ENCODE measurements around the gene XYLT1. TPM values are rescaled to one million over a fixed set of nuclear protein-coding genes. Genes with fewer than 3 reads are reported as not detected.
A peak's percentile ranks its signal among the peaks of the same experiment; 100 is the strongest.

The XYLT1 gene
- polyA plus RNA-seq, 1 donor (not counting 4 experiments of a cell fraction or from before 2014, with no cell fraction given) = 4.4 TPM

GRCh38 chr16:17432901-17433576 is 37.7 kb downstream of the XYLT1 start:
- no peaks in the 10 kb centered on the region for H3K27me3 ChIP-seq (ENCODE audit: control insufficient read depth, extremely low read depth, insufficient read depth, low read length)
- H3K4me3 ChIP-seq (ENCODE audit: control insufficient read depth in 2 of 3, extremely low read depth in 1 of 3, insufficient read depth in 2 of 3, low read depth in 1 of 3, low read length in 3 of 3) = no peak overlapping the region
- H4K20me1 ChIP-seq (ENCODE audit: control insufficient read depth, extremely low read depth, insufficient read depth, low read length) = no peaks in the 10 kb centered on the region
- TF ChIP-seq CTCF (optimal IDR thresholded peaks at IDR 0.05 in 1 of 3, IDR thresholded peaks at IDR 0.05 in 1 of 3, conservative IDR thresholded peaks at IDR 0.05 in 1 of 3; ENCODE audit: extremely low read depth in 1 of 3, insufficient read depth in 2 of 3, low read length in 3 of 3) (no peak), EZH2 (IDR thresholded peaks at IDR 0.05; ENCODE audit: low read length) (no peak)
- H3K9me1 ChIP-seq (ENCODE audit: control insufficient read depth, extremely low read depth, insufficient read depth, low read length) = no peaks in the 10 kb centered on the region
- FAIRE-seq (no peak), DNase-seq (ENCODE audit: low read depth, low spot score) (no peak)
- H3K9me3 ChIP-seq (ENCODE audit: control insufficient read depth, low read depth, low read length) = no peaks in the 10 kb centered on the region
- H3K4me2 ChIP-seq (ENCODE audit: control insufficient read depth, extremely low read depth, insufficient read depth, low read depth, low read length) = no peak overlapping the region
- H3K9ac ChIP-seq (ENCODE audit: control insufficient read depth, extremely low read depth, insufficient read depth, low read length) = no peak overlapping the region
- no peaks in the 10 kb centered on the region for H3K79me2 ChIP-seq (ENCODE audit: control insufficient read depth, insufficient read depth, low read length)
- no peak overlapping the region for H3K27ac ChIP-seq (ENCODE audit: control insufficient read depth, insufficient read depth, low read length)
- dilution Hi-C loops (cut with MboI; ENCODE audit: extremely low pct_ligation_motif_present, low sequenced_read_pairs) = no loop called here
- peaks cover 0 to 3% of the 10 kb centered on the region in 2 experiments for H3K36me3 ChIP-seq (ENCODE audit: control insufficient read depth in 2 of 2, extremely low read depth in 1 of 2, insufficient read depth in 2 of 2, low read length in 2 of 2)
- H2AFZ ChIP-seq (ENCODE audit: control insufficient read depth, low read length) = no peak overlapping the region
- H3K4me1 ChIP-seq (ENCODE audit: control insufficient read depth, extremely low read depth, insufficient read depth, low read length) = no peaks in the 10 kb centered on the region

DNA sequence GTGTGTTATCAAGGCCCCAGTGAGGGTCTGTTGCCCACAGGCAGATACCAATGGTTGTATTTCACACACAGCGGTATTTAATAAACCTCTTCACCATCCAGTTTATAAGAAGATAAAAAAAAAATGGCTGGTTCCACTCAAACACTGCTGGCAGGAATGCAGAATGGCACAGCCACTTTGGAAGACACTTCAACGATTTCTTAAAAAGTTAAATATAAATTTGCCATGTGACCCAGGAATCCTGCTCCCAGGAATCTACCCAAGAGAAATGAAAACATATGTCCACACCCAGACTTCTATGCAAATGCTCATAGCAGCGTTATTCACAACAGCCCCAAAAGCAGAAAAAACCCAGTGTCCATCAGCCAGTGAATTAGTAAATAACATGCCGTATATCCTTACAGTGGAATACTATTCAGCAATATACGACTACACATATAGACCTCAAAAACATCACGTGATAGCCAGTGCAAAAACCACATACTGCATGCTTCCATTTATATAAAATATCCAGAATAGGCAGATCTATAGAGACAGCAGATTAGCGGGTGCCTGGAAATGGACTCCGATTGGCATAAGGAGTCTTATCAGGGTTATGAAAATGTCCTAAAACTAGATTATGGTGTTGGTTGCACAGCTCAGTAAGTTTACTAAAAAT is 38.7 kb downstream of the XYLT1 start:
- H3K36me3 ChIP-seq (ENCODE audit: control insufficient read depth in 2 of 2, extremely low read depth in 1 of 2, insufficient read depth in 2 of 2, low read length in 2 of 2) = peaks cover 0 to 3% of the 10 kb centered on the region in 2 experiments
- H4K20me1 ChIP-seq (ENCODE audit: control insufficient read depth, extremely low read depth, insufficient read depth, low read length) = no peaks in the 10 kb centered on the region
- H3K79me2 ChIP-seq (ENCODE audit: control insufficient read depth, insufficient read depth, low read length) = no peaks in the 10 kb centered on the region
- H3K4me1 ChIP-seq (ENCODE audit: control insufficient read depth, extremely low read depth, insufficient read depth, low read length) = no peaks in the 10 kb centered on the region
- peak in 1 of 3 experiments; percentile 9 for TF ChIP-seq CTCF (optimal IDR thresholded peaks at IDR 0.05 in 1 of 3, IDR thresholded peaks at IDR 0.05 in 1 of 3, conservative IDR thresholded peaks at IDR 0.05 in 1 of 3; ENCODE audit: extremely low read depth in 1 of 3, insufficient read depth in 2 of 3, low read length in 3 of 3)
- TF ChIP-seq EZH2 (IDR thresholded peaks at IDR 0.05; ENCODE audit: low read length) = no peak
- no peak overlapping the region for H3K27ac ChIP-seq (ENCODE audit: control insufficient read depth, insufficient read depth, low read length)
- H3K27me3 ChIP-seq (ENCODE audit: control insufficient read depth, extremely low read depth, insufficient read depth, low read length) = no peaks in the 10 kb centered on the region
- no peak overlapping the region for H2AFZ ChIP-seq (ENCODE audit: control insufficient read depth, low read length)
- H3K4me3 ChIP-seq (ENCODE audit: control insufficient read depth in 2 of 3, extremely low read depth in 1 of 3, insufficient read depth in 2 of 3, low read depth in 1 of 3, low read length in 3 of 3) = no peak overlapping the region
- DNase-seq (ENCODE audit: low read depth, low spot score) (no peak), FAIRE-seq (no peak)
- no peaks in the 10 kb centered on the region for H3K9me3 ChIP-seq (ENCODE audit: control insufficient read depth, low read depth, low read length)
- H3K4me2 ChIP-seq (ENCODE audit: control insufficient read depth, extremely low read depth, insufficient read depth, low read depth, low read length) = no peak overlapping the region
- dilution Hi-C loops (cut with MboI; ENCODE audit: extremely low pct_ligation_motif_present, low sequenced_read_pairs) = no loop called here
- no peak overlapping the region for H3K9ac ChIP-seq (ENCODE audit: control insufficient read depth, extremely low read depth, insufficient read depth, low read length)
- no peaks in the 10 kb centered on the region for H3K9me1 ChIP-seq (ENCODE audit: control insufficient read depth, extremely low read depth, insufficient read depth, low read length)
